Immature natural killer cell (primary cell): ENCODE data around the gene IQCN. TPM values are rescaled to one million over a fixed set of nuclear protein-coding genes. Genes with fewer than 3 reads are reported as not detected.

Experiments used
- DNase-seq, 3 donors: peaks; one replicate each; pipeline ENCODE4 v3.0.0; 2022; ENCODE audit warnings: mixed read lengths in 1 of 3
- H3K27ac Mint-ChIP-seq, 6 donors: one replicate each; pipeline ENCODE4 v1.8.0; 2020; ENCODE audit warnings: mixed read lengths in 6 of 6, mild to moderate bottlenecking in 5 of 6, inconsistent platforms in 4 of 6, moderate library complexity in 3 of 6
- H3K27me3 Mint-ChIP-seq, 3 donors: one replicate each; pipeline ENCODE4 v1.8.0; 2020 to 2021; ENCODE audit warnings: low read depth in 3 of 3, mild to moderate bottlenecking in 3 of 3, mixed read lengths in 3 of 3, moderate library complexity in 3 of 3, inconsistent platforms in 1 of 3
- H3K36me3 Mint-ChIP-seq, 3 donors: one replicate each; pipeline ENCODE4 v1.8.0; 2020; ENCODE audit warnings: mixed read lengths in 3 of 3, inconsistent platforms in 2 of 3, mild to moderate bottlenecking in 2 of 3
- H3K4me1 Mint-ChIP-seq, 2 donors: one replicate each; pipeline ENCODE4 v1.8.0; 2020; ENCODE audit warnings: inconsistent platforms in 2 of 2, mild to moderate bottlenecking in 2 of 2, mixed read lengths in 2 of 2, moderate library complexity in 1 of 2
- H3K4me3 Mint-ChIP-seq, 5 donors: one replicate each; pipeline ENCODE4 v1.8.0; 2020; ENCODE audit warnings: mild to moderate bottlenecking in 5 of 5, mixed read lengths in 5 of 5, inconsistent platforms in 3 of 5, moderate library complexity in 3 of 5
- H3K9me3 Mint-ChIP-seq, 6 donors: one replicate each; pipeline ENCODE4 v1.8.0; 2020; ENCODE audit warnings: mild to moderate bottlenecking in 6 of 6, mixed read lengths in 6 of 6, inconsistent platforms in 4 of 6, moderate library complexity in 3 of 6
- polyA plus RNA-seq, 3 donors: library from polyadenylated mRNA; unstranded; fragments of 300-500 nt; fragmentation: Illumina TruSeq; gene quantifications; one replicate each; pipeline ENCODE4 v1.2.3, GENCODE V29; 2021

IQCN gene
- polyA plus RNA-seq, 3 donors from 2014 or later, result 0.15 TPM; not detected in 2

DNA sequence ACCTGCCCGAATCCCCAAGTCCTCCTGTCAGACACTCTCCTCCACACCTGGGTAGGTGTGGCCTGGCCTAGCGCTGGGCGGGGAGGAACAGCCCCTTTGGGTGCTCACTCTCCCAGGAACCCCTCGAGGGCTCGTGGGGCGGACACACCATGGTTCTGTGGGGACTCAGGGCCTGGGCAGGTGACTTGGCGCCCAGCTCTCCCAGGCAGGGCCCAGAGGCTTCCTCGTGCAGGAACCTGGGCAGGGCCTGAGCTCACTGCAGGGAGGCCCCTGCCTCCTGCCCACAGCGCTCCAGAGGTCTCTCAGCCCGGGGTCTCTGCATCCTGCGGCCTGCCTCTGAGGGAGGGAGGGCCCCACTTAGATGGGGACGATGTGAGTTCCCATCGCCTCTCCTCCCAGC is 36.7 kb upstream of the IQCN start:
- DNase-seq, result no peak

DNA sequence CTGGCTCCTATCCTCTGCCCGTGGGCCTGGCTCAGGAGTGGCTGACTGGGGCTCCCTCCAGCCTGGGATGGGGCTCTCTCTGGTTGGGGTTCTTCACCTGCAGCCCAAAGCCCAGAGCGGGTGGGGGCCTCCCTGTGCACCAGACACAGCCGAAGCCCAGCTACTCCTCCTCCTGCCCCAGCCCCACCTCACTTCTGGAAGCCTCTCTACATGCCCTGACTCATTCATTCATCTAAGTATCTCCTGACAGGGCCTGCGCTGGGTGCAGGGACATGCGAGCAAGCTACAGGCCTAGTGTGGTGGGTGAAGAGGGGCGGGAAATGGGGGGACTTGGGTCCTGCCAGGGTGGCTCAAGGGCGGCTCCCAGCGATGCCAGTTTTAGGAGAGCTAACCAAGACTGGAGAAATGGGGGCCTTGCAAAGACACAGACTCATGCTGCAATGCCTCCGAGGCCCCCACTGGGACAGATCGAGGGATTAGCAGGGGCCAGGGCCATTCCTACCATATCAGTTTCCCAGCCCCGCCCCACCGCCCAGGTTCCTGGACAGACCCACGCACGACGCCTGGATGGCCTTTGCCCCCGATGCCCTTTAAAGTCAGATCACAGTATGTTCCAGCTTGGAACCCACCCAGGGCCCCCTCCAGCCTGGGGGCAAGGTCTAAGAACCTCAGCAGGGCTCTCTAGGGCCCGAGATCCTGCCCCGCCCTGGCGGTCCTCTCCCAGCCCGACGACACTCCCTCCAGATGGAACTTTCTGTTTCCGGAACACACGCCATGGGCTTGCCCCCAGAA is 36.1 kb upstream of the IQCN start:
- Mint-ChIP-seq H3K27ac (peak overlapping the region in 5 of 6 donors; percentile 10 to 66 (median 40)), H3K36me3 (peaks cover 4 to 6% (median 5%) of the 10 kb centered on the region in 3 donors), H3K27me3 (peaks cover 0 to 8% (median 2%) of the 10 kb centered on the region in 3 donors), H3K4me3 (no peak overlapping the region), H3K4me1 (peaks cover 15 to 23% of the 10 kb centered on the region in 2 donors), H3K9me3 (no peaks in the 10 kb centered on the region)
- DNase-seq, result no peak

More for the DNA sequence above, 36.7 kb upstream of the IQCN start:
- peaks cover 4 to 6% (median 5%) of the 10 kb centered on the region in 3 donors for H3K36me3 Mint-ChIP-seq
- no peak overlapping the region for H3K4me3 Mint-ChIP-seq
- peaks cover 0 to 2% (median 2%) of the 10 kb centered on the region in 3 donors for H3K27me3 Mint-ChIP-seq
- H3K9me3 Mint-ChIP-seq, result no peaks in the 10 kb centered on the region
- H3K4me1 Mint-ChIP-seq, result peaks cover 12 to 22% of the 10 kb centered on the region in 2 donors
- peak overlapping the region in 3 of 6 donors; percentile 10 to 66 (median 40) for H3K27ac Mint-ChIP-seq

DNA sequence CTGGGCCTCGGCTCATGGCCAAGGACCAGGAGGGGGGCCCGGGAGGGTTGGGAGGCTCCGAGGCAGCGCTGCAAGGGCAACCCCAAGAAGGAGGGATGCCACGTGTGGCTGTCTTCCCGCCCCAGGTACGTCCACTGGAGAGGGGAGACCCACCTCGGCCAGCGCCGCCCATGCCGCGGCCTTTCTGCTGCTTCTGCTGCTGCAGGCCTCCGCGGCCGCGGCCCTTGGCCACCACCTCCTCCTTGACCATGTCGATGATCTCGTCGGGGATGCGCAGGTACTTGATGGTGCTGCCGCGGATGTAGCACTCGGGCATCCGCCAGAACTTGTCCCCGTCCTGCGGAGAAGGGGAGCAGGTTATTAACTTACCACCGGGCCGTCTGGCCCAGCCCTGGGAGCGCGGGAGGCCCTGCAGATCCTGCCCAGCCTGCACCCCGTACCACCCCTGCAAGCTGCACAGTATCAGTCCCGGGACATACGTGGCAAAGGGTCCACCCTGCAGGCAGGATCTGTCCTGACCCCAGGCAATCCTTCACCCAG is 35.3 kb upstream of the IQCN start:
- H3K27ac Mint-ChIP-seq, result no peak overlapping the region
- peaks cover 22 to 30% of the 10 kb centered on the region in 2 donors for H3K4me1 Mint-ChIP-seq
- peaks cover 4 to 6% (median 5%) of the 10 kb centered on the region in 3 donors for H3K36me3 Mint-ChIP-seq
- no peaks in the 10 kb centered on the region for H3K9me3 Mint-ChIP-seq
- no peak overlapping the region for H3K4me3 Mint-ChIP-seq
- H3K27me3 Mint-ChIP-seq, result peaks cover 6 to 15% (median 6%) of the 10 kb centered on the region in 3 donors
- DNase-seq, result no peak

DNA sequence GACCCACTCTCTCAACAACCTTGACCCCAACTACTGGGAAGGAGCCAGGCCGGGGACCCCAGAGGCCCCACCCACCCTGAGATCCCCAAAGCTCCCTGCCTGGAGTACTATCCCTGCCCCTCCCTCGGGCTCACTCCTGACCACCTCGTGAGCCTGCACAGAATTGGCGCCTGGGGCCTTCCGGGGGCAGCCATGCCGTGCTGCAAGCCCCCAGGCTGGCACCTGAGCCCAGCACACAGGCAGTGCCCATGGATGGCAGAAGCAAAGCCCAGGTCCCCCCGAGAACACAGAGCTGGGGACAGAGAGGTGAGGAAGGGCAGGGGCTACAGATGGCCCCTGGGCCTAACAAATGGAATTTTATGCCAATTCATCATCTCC is 34.7 kb upstream of the IQCN start:
- Mint-ChIP-seq H3K9me3 (no peaks in the 10 kb centered on the region), H3K27me3 (peaks cover 12 to 21% (median 12%) of the 10 kb centered on the region in 3 donors), H3K4me1 (peaks cover 28 to 36% of the 10 kb centered on the region in 2 donors), H3K27ac (peak overlapping the region in 2 of 6 donors; percentile 7 to 56), H3K36me3 (peaks cover 3 to 5% (median 4%) of the 10 kb centered on the region in 3 donors), H3K4me3 (no peak overlapping the region)
- no peak for DNase-seq

DNA sequence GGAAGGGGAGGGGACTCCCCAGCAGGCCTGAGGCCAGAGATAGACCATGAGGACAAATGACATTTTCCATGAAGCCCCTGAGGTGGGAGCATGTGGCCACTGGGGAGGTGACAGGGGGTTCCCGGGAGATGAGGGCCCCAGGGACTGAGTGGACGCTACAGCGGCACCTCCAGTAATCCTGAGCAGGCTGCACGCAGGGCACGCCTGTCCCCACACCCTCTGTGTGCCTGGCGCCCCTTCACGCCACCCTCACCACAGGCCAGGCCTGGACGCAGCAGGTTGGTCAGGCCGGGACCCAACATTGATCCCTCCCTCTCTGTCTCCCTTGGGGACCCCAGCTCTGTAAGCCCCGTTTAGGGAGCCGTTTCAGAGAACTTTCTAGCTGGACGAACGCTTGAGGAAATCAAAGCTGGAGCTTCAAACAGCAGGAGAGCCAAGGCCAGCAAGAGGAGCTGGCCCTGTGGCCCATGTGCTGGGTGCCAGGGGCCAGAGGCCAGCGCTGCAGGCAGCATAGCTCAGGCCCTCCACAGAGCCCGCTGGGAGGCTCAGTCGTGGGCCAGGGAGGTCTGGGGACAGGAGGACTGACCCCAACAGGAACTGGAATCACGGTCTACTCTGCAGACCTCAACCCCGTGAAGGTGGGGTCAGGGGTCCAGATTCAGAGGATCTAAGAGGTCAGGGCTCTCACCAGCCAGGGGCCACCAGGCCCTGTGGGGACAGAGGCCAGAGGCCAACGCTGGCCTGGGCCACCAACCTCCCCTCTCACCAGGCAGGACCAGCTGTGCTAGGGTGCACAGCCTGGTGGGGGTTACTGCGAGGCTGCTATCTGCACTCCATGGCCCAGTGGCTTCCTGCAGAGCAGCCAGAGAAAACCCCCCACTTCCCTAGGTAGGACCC is 34.0 kb upstream of the IQCN start:
- Mint-ChIP-seq H3K27me3 (peaks cover 17 to 27% (median 19%) of the 10 kb centered on the region in 3 donors), H3K4me1 (peaks cover 34 to 43% of the 10 kb centered on the region in 2 donors), H3K4me3 (no peak overlapping the region), H3K27ac (peak overlapping the region in 2 of 6 donors; percentile 12 to 90), H3K36me3 (peaks cover 3 to 5% (median 4%) of the 10 kb centered on the region in 3 donors), H3K9me3 (no peaks in the 10 kb centered on the region)
- no peak for DNase-seq

DNA sequence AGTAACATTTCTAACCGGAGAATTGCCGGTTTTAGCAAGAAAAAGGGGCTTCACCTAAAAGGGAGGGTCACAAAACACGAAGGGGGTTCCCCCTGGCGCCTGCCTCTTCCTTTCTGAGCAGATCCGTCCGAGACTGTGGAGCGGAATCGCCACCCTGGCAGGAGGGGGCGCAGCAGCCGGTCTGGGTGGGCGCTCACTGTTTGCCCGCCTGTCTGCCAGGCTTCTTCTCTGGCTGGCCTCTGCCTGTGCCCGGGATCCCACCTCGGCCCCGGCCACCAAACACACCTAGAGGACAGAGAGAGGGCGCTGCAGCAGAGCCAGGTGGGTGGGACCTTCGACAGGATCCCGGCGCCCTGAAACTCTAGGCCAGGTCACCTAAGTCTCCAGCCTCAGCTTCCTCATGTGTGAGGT is 33.0 kb upstream of the IQCN start:
- DNase-seq, result no peak
- H3K4me3 Mint-ChIP-seq, result peak overlapping the region in 3 of 5 donors; percentile 44 to 62 (median 51)
- no peaks in the 10 kb centered on the region for H3K9me3 Mint-ChIP-seq
- H3K27ac Mint-ChIP-seq, result peak overlapping the region; percentile 68 to 99 (median 89)
- peaks cover 3 to 5% (median 4%) of the 10 kb centered on the region in 3 donors for H3K36me3 Mint-ChIP-seq
- H3K27me3 Mint-ChIP-seq, result peaks cover 19 to 28% (median 20%) of the 10 kb centered on the region in 3 donors
- peaks cover 35 to 45% of the 10 kb centered on the region in 2 donors for H3K4me1 Mint-ChIP-seq

DNA sequence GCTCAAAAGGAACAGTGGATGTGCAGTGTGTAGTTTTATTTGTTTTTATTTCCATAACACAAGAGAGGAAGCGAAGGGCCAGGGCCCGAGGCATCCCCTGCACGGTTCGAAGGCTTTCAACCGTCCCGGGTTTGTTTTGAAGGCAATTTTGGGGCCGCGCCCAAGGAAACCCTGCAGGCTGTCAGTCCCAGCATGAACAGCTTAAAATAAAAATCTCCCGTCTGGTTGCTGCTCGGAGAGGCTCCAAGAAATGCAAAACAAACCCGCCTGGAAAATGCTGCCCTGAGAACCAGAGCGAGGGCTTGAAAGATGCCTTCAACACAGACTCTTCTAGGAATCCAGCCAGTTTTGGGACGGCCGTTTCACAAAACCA is 32.6 kb upstream of the IQCN start:
- peaks cover 39 to 45% of the 10 kb centered on the region in 2 donors for H3K4me1 Mint-ChIP-seq
- no peak for DNase-seq
- H3K9me3 Mint-ChIP-seq, result no peaks in the 10 kb centered on the region
- peaks cover 19 to 28% (median 20%) of the 10 kb centered on the region in 3 donors for H3K27me3 Mint-ChIP-seq
- peak overlapping the region in 4 of 5 donors; percentile 27 to 62 (median 48) for H3K4me3 Mint-ChIP-seq
- H3K36me3 Mint-ChIP-seq, result peaks cover 3 to 5% (median 4%) of the 10 kb centered on the region in 3 donors
- peak overlapping the region; percentile 88 to 99 (median 98) for H3K27ac Mint-ChIP-seq

DNA sequence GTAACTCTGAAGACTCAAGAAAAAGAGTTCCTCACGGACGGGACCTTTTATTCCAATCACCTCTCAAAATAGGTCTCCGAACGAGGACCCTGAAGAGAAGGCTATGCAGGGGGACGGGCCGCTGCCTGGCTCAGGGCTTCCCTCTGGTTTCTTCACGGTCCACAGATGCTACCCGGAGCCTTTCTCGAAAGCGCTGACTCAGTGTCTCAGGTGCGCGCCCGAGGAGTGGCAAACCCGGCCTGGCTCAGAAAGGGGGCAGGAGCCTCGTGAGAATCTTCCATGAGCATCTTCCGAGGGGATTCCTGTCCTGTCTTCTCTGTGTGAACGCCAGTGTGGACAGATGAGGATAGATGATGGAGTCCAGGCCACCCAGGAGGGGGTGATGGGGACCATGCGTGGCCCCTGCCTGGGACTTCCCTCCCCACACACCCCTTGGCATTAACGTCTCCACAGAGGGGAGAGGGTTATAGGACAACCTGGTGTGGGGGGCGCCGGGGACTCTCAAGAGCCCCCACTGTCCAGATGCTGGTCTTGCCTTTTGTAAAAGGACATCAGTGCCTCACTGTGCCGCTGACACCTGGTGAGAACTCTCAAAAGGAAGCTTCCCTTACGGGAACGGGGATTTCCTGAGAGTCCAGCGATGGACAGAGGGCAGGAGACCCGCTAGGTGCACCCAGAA is 32.1 kb upstream of the IQCN start:
- Mint-ChIP-seq H3K4me1 (peaks cover 44 to 45% of the 10 kb centered on the region in 2 donors), H3K27me3 (peaks cover 19 to 28% (median 20%) of the 10 kb centered on the region in 3 donors), H3K36me3 (peaks cover 3 to 5% (median 4%) of the 10 kb centered on the region in 3 donors), H3K9me3 (no peaks in the 10 kb centered on the region), H3K4me3 (peak overlapping the region in 4 of 5 donors; percentile 88 to 99 (median 94)), H3K27ac (peak overlapping the region; percentile 98 to 100 (median 99))
- no peak for DNase-seq

DNA sequence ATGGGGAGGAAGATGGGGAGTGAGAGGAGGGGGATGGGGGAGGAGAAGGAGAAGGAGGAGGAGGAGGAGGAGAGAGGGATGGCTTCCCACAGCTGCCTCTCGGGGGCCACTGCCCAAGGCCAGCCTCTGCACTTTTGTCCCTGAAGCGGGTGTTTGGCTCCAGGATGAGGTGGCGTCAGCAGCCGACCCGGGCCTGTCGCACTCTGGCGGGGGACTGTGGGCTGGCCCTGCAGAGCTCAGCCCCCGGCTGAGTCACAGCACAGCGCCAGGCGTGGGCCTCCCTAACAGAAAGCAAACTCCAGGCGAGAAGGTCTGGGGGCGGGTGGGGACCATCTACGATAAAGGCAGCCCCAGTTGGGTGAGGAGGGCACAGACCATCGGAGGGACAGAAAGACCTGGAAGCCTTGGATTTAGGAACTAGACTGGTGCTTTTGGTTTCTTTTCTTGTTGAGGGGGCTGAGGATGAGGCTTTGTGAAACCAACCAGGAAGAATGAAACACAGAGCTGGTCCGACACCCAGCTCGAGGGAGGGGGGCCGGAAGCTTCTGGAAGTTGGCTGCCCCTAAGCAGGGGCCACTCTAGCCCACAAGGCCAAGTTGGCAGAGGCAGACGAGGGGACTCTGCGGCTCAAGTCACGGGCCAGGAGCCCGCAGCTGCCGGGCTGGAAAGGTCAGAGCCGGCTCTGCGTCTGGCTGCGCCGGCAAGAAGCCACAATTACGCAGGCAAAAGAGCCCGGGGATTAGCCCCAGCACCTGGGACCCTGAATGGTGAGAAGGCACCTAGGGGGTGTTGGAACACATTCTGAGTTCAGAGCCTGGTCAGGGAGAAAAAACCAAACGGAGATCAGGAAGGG is 30.4 kb upstream of the IQCN start:
- H3K4me3 Mint-ChIP-seq, result peak overlapping the region; percentile 86 to 99 (median 92)
- H3K9me3 Mint-ChIP-seq, result no peaks in the 10 kb centered on the region
- peak overlapping the region; percentile 98 to 100 (median 99) for H3K27ac Mint-ChIP-seq
- H3K27me3 Mint-ChIP-seq, result peaks cover 17 to 28% (median 20%) of the 10 kb centered on the region in 3 donors
- peak; percentile 88 to 89 (median 89) for DNase-seq
- peaks cover 38% of the 10 kb centered on the region in 2 donors for H3K4me1 Mint-ChIP-seq
- H3K36me3 Mint-ChIP-seq, result peaks cover 3 to 5% (median 4%) of the 10 kb centered on the region in 3 donors

DNA sequence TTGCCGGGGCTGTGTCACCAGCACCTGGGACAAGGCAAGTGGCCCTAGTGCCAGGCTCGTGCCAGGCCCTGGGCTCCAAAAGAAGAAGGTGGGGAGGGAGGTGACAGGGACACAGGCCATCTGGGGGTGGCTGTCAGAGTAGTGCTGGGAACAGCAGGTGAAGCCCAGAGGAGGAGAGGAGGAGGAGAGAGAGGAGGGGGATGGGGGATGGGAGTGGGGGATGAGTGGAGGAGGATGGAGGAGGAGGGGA is 29.9 kb upstream of the IQCN start:
- Mint-ChIP-seq H3K27me3 (peaks cover 17 to 28% (median 20%) of the 10 kb centered on the region in 3 donors), H3K9me3 (no peaks in the 10 kb centered on the region), H3K36me3 (peaks cover 3 to 5% (median 4%) of the 10 kb centered on the region in 3 donors), H3K4me1 (peaks cover 38% of the 10 kb centered on the region in 2 donors), H3K27ac (peak overlapping the region; percentile 98 to 100 (median 99)), H3K4me3 (peak overlapping the region; percentile 86 to 99 (median 92))
- DNase-seq, result no peak

DNA sequence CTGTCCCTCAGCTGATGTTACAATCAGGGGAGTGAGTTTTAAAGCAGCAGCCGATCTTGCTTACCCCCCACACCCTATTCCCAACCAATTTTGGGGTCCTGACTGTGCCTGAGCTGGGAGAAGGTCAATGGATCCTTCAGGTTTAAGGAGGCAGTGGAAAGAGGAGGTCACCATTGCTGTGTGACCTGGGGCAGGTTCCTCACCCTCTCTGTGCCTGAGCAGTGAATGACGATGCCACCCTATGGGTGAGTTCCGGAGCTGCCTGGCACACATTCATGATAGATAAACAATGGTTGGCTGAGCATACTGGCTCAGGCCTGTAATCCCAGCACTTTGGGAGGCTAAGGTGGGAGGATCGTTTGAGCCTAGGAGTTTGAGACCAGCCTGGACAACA is 27.5 kb upstream of the IQCN start:
- peaks cover 32 to 37% of the 10 kb centered on the region in 2 donors for H3K4me1 Mint-ChIP-seq
- peaks cover 17 to 28% (median 20%) of the 10 kb centered on the region in 3 donors for H3K27me3 Mint-ChIP-seq
- H3K4me3 Mint-ChIP-seq, result peak overlapping the region in 4 of 5 donors; percentile 27 to 53 (median 38)

More for the DNA sequence above, 27.5 kb upstream of the IQCN start:
- Mint-ChIP-seq H3K36me3 (peaks cover 0 to 2% (median 0%) of the 10 kb centered on the region in 3 donors), H3K9me3 (no peaks in the 10 kb centered on the region), H3K27ac (peak overlapping the region; percentile 63 to 88 (median 80))
- DNase-seq, result no peak
